ENCODE measurements around the gene LIN37.
A peak's percentile ranks its signal among the peaks of the same experiment; 100 is the strongest.

The LIN37 gene

DNA sequence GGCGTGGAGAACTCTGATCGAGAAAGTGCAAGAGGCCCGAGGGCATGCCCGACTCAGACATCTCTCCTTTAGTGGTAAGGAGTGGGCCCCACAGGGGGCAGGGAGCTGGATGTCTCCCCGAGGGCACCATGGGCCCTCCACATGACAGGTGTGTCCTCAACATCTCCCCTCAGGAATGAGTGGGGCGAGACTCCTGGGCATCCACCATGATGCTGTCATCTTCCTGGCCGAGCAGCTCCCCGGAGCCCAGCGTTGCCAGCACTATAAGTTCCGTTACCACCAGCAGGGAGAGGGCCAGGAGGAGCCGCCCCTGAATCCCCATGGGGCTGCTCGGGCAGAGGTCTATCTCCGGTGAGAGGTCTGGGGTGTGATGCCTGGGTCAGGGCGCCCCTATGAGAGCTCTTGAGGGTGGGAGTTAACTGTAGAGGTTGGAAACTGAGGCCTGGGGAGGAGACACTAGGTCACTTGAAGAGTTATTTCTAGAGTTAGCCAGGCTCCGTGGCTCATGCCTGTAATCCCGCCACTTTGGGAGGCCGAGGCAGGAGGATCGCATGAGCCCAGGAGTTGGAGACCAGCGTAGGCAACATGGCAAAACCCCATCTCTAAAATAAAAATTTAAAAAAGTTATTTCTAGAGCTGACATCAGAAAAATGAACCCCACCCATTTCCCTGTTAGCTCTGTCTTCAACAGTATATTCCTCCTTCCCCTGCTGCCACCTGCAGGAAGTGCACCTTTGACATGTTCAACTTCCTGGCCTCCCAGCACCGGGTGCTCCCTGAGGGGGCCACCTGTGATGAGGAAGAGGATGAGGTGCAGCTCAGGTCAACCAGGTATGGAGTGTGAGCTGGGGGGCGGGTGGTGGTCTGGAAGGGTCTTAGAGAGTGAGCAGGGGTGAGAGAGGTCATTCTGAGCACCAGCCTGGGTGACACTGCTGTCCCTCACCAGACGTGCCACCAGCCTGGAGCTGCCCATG, 11.2 kb upstream of the LIN37 start:
- no peak for FAIRE-seq

GRCh38 chr19:35738021-35738886, 10.1 kb upstream of the LIN37 start:
- no peak for FAIRE-seq

DNA sequence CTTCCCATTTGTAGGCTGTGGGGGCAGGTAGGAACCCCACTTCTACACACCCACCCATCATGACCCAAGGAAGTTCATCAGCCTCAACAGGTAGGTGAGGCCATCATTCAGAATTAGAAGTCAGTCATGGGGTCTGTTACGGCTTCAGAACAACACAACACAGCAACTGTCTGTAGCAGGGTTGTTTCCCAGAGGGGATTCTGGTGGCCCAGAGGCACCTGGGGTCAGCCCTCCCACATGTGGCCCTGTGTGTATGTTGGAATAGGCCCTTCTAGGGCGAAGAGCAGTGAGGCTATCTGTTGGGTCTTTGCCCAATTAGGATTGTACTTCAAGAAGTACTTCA, 9.5 kb upstream of the LIN37 start:
- no peak for FAIRE-seq

DNA sequence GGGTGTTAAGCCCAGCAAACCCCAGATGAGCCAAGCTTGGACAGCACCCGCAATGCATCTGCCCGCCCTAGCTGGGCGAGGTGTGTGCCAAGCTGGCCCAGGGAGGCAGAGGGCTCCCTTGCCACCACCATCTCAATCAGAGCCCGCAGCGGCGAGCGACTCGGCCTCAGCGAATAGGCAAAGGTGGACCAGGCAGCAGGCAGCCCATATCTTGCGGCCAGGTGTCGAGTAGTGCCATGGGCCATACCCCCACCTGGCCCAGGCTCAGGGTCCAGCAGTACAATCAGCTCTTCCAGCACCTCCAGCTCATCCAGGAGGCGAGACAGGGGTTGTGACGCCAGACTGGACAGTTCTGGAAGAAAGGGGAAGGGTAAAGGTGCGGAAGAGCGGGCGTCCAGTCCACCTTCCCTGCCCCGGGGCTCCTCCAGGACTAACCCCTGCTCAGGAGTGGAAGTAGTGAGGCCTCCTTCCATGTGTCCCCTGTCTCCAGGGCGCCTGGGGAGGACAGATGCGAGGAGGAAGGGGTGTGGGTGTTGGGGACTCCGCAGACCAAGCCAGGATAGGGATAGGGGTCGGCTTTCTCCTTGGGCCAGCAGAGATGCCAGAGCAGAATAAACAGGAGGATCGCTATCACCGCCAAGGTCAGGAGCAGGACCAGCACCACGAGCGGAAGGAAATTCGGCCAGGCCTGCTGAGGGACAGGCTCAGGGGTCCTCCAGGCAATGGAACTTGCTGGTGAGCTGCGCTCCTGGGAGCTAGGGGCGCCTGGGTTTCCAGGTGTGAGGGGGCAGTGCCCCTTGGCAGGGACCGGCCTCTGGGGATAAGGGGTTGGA, 8.9 kb upstream of the LIN37 start:
- no peak for FAIRE-seq

DNA sequence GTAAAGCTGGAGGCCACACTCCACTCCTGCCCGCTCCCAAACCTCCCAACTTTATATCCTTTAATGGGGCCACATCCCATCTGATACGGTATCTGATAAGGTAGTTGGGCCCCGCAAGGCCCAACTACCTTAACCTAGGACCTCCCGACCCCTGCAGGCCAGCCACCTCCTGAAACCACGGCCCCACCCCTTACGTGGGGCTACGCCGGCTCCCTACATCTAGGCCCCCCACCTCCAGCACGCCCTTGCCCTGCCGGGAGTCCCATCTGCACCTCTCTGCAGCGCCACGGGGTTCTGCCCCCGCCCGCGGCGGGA, 8.3 kb upstream of the LIN37 start:
- FAIRE-seq, result no peak

GRCh38 chr19:35740423-35741202, 7.8 kb upstream of the LIN37 start:
- FAIRE-seq, result peak; percentile 96

DNA sequence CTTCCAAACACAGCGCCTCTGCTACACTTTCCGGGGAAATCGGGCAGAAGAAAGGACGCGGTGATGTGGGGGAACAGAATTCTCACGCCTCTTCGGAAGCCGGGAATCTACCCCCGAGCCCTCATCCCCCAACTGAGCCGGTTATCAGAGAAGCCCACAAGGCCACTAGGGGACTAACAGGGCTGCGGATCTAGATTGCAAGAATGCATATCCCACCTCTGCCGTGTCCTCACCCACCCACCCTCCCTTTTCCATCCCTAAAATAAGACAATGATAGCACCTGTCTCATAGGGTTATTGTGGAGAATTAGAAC, 7.2 kb upstream of the LIN37 start:
- FAIRE-seq, result no peak

GRCh38 chr19:35742121-35742724, 6.2 kb upstream of the LIN37 start, which contains the start of gene IGFLR1:
Gene IGFLR1 (minus strand): TSS chr19:35742452. CDS start chr19:35741180, 1,272 bp downstream.
- FAIRE-seq, result no peak

DNA sequence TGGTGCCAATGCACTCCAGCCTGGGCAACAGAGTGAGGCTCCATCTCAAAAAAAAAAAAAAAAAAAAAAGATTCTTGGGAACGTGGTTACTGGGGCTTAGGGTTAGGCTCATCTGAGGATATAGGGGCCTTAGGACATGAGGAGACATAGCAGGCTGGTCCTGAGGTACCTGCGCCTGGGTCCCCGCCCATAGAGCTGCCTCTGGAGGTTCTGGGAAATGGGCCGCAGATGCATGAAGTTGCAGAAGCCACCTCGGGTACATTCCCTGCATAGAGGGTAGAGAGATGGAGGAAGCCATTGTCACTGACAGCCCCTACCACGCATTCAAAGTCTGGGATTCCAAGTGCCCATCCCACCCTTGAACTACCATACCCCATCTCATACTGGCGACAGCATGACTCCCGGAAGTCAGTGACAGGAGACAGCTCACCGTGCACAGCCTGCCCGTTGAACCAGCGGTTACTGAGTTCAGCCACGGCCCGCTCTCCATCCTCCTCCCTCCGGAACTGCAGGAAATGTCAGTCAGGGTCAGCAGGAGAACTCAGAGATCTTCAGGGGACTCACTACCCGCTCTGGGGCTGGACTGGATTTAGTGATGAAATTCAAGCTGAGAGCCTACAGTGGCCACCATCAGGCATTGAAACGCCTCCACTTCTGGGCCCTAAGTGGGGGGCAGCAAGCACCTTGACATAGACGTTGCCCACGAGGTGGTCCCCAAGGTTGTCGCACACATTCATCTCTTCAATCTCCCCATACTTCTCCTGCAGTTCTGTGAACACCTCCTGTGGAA, 4.5 kb upstream of the LIN37 start:
- FAIRE-seq, result no peak

DNA sequence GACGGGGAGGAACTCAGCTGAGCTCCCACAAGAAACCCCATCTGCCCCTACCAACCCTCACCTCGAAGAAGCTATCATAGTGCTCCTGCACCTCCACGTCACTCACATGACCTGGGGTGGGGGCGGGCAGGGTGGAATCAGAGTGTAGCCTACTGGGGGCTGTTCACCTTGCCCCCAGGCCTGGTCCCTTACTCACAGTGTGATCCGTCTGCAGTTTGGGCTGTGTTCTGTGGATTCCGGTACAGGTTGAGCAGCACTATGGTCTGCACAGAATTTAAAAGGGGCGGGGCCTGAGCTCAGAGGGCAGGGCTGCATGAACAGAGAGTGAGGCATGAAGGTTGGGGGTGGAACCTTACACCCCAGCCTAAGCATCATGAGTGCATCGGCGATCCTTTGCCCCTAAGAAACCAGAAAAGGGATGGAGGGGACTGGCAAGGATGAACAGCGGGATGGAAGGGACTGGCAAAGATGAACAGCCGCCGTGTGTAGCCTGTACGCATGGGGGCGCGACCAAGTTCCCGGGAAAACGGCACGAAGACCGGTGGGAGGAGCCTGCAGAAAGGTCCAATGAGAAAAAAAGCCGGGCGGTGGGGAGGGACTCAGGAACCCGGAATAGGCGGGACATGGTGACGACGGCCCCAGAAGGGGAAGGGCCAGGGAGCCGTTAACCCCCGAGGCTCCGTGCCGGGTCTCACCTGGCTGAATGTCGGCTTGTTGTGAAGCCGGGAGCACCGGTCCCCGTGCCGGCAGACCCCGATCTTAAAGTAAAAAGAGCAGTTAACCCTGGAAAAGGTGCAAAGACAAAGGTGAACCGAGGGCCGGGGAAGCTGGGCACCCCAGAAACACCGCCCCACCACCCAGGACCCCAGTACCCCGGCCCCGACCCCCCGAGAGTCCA, 3.7 kb upstream of the LIN37 start:
- FAIRE-seq, result peak; percentile 95

- peak; percentile 98 for FAIRE-seq
These were observed 2.9 kb upstream of the LIN37 start, which contains the start of the genes PSENEN and U2AF1L4 for GRCh38 chr19:35745328-35746086. Gene PSENEN (plus strand): TSS chr19:35745651. CDS start chr19:35745931, 280 bp downstream. Gene U2AF1L4 (minus strand): TSS chr19:35745418. CDS start chr19:35745391, 27 bp downstream.

- FAIRE-seq, result no peak
These were observed 2.3 kb upstream of the LIN37 start for GRCh38 chr19:35746087-35746462.

DNA sequence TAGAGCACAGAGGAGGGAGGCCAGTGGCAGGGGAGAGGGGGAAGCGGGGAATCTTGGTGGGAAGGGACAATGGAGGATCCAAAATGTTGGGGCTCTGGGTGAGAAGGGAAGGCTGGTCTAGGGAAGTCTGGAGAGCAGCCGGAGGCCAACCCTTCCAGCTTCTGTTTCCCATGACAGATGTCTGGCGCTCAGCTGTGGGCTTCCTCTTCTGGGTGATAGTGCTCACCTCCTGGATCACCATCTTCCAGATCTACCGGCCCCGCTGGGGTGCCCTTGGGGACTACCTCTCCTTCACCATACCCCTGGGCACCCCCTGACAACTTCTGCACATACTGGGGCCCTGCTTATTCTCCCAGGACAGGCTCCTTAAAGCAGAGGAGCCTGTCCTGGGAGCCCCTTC, 1.8 kb upstream of the LIN37 start:
- FAIRE-seq, result no peak

- FAIRE-seq, result no peak
These were observed 1.8 kb downstream of the LIN37 start for GRCh38 chr19:35750167-35750566.

DNA sequence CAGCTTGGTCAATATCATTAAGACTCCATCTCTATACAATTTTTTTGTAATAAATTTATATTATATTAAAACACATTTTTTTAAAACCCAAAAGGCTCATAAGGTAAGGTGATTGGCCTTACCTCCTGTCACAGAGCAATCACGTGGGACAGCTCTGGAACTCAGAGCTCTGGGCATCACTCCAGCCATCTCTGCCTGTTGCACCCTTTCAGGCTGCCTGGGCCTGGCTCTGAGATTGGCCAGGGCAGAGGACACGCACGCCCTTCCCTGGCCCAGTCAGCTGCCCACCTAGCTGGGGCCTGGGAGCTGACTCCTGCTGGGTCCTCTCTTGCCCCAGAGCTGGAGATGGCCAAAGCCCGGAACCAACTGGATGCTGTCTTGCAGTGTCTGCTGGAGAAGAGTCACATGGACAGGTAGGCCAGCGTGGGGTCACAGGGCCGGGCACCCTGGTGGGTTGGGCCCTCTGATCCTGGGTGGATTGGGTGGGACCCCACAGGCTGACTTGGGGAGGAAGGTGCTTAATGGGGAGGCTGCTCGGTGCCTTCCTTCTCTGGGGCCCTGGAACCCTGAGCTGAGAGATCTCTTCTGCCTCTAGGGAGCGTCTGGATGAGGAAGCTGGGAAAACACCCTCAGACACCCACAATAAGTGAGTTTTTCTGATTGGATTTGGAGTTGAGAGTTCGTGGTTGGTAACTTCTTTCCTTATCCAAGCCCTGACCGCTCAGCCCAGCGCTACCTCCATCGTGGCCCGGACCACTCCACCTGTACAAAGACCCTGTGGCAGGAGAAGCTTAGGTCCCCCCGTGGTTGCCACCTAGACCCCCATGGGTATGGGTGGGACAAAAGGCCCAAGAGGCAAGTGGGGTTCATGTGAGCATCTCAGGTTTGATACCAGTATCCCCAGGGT, 3.7 kb downstream of the LIN37 start:
- FAIRE-seq, result no peak

GRCh38 chr19:35752746-35753350, 4.5 kb downstream of the LIN37 start:
- FAIRE-seq, result no peak

DNA sequence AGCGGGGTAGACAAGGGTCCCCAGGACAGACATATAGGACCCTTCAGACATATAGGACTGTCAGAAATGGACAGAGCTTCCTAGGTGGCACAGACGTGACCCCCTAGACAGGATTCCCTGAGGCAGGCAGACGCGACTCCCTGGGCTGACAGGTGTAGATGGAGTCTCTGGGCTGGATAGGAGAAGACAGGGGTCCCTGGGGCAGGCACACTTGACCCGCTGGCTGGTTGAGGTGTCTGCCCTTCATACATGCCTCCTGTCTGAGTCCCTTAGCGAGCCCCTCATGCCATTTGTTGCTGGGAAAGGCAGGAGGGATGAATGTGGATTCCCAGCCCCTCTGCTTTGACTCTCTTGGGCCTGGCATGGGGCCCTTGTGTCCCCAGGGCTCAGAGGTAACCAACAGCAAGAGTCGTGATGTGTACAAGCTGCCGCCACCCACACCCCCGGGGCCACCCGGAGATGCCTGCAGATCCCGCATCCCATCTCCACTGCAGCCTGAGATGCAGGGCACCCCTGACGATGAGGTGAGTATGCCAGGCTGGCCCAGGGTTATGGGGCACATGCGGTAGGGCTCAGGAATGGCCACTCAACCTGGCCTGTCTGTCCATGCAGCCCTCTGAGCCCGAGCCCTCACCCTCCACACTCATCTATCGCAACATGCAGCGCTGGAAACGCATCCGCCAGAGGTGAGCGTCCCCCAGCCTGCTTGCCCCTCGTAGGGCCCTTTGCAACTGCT, 5.4 kb downstream of the LIN37 start:
- FAIRE-seq, result no peak

All from G401.6 (cell line).